HG03108 (cell line): ENCODE measurements around the gene NEDD4L.

Experiments used
- ATAC-seq: cut with Tn5 transposase; IDR thresholded peaks from one replicate; pipeline ENCODE4 v1.9.1; 2021; ENCODE audit warnings: moderate library complexity; ENCODE audit not compliant: unreplicated experiment

Gene NEDD4L

GRCh38 chr18:58438958-58439300 lies 394.9 kb downstream of the NEDD4L start:
- ATAC-seq = no peak

GRCh38 chr18:58443671-58444070 lies 399.6 kb downstream of the NEDD4L start:
- no peak for ATAC-seq

- no peak for ATAC-seq
Observed at GRCh38 chr18:58446391-58447060, 402.5 kb downstream of the NEDD4L start.

GRCh38 chr18:58447402-58448095 lies 403.5 kb downstream of the NEDD4L start:
- ATAC-seq = no peak

- no peak for ATAC-seq
Observed at GRCh38 chr18:58449464-58449863, 405.4 kb downstream of the NEDD4L start.
